ENCODE data around the gene MLKL.

The MLKL gene

DNA sequence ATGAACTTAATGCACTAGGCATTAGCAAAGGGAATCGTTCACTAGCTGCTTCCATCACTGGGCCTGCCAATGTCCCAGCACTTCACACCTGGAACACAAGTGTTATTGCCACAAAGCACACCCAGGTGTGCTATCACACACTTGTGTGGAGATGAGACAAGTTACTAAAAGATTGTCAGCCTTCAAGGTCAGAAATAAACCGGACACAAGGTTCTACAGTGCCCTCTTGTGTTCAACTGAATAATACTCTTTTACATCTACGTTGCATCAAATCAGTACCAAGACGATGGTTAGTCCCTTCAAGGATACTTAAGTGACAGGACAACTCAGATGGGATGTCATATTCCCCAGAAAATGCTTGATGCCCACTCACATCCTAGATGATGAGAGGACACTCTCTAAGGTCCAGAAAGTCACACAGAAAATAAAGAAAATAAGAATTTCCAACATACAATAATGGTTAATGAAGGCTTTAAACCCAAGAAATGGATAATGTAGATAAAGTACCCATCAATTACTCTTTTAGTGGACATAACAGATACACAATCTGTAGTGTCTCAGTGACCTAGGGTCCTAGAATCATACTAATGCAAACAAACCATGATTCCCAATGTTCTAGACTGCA lies 77.3 kb downstream of the MLKL start:
- in situ Hi-C loops (cut with MboI; ENCODE audit: low pct_unique_long_range_greater_than_20kb, low sequenced_read_pairs), result no loop called here
- DNase-seq, result peak; percentile 63

DNA sequence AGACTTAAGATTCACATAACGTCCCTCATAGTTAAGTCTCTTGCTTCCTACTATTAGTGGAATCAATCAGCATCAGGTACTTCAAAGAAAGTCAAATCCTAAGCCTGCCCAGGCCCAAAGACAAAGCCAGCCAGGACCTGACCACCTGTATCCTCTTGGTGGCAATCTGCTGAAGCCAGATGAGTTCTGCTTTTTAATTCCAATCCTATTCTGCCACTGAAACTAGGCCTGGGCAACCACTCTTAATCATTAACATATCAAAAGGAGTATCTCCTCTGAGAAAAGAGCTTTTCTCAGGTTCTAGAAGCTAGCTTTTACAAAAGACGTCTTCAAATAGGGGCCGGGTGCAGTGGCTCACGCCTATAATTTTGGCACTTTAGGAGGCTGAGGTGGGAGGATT lies 78.7 kb downstream of the MLKL start:
- in situ Hi-C loops (cut with MboI; ENCODE audit: low pct_unique_long_range_greater_than_20kb, low sequenced_read_pairs), result no loop called here
- no peak for DNase-seq
